Fibroblast of lung (primary cell): ENCODE measurements around the gene SFMBT2. TPM values are rescaled to one million over a fixed set of nuclear protein-coding genes. Genes with fewer than 3 reads are reported as not detected.
A peak's percentile ranks its signal among the peaks of the same experiment; 100 is the strongest.
"Not testable (repeated sequence)": the region's sequence is repeated elsewhere in the genome, so short reads cannot be mapped to it uniquely, and the experiment has no call there.

Experiments used
- DNase-seq, 2 donors: peaks; one replicate each; pipeline versions ENCODE4 v3.0.0 to v3.0.0-alpha.2; 2010; ENCODE audit warnings: low read depth in 2 of 2
- H2AFZ ChIP-seq: 2 replicates; pipeline ENCODE4 v1.5.1; 2012; ENCODE audit warnings: low read length, control low read depth, inconsistent platforms
- H3K27ac ChIP-seq: 2 replicates; pipeline ENCODE4 v1.5.1; 2011; ENCODE audit warnings: low read length, control low read depth; ENCODE audit not compliant: insufficient read depth
- H3K27me3 ChIP-seq: 2 replicates; pipeline ENCODE4 v1.5.1; 2011; ENCODE audit warnings: mild to moderate bottlenecking, low read length; ENCODE audit not compliant: control insufficient read depth, insufficient read depth
- H3K36me3 ChIP-seq: 2 replicates; pipeline ENCODE4 v1.5.1; 2011; ENCODE audit warnings: low read length; ENCODE audit not compliant: control insufficient read depth, insufficient read depth
- H3K4me1 ChIP-seq: 2 replicates; pipeline ENCODE4 v1.5.1; 2011; ENCODE audit warnings: low read length; ENCODE audit not compliant: control insufficient read depth, insufficient read depth; ENCODE audit errors: extremely low read depth
- H3K4me2 ChIP-seq: 2 replicates; pipeline ENCODE4 v1.5.1; 2011; ENCODE audit warnings: low read length, control low read depth; ENCODE audit not compliant: insufficient read depth; ENCODE audit errors: extremely low read depth
- H3K4me3 ChIP-seq, 4 experiments: fragments of 200-600 bp in 1 of 4; sonication (generic) in 1 of 4; replicated peaks in 1 of 4; 2 replicates each; pipeline ENCODE4 v1.5.1; 2011 to 2016; ENCODE audit warnings: low read length in 4 of 4, low read depth in 3 of 4, mild to moderate bottlenecking in 3 of 4, control low read depth in 2 of 4, inconsistent platforms in 1 of 4, mixed read lengths in 1 of 4; ENCODE audit not compliant: insufficient read depth in 1 of 4; ENCODE audit errors: control extremely low read depth in 1 of 4
- H3K79me2 ChIP-seq: 2 replicates; pipeline ENCODE4 v1.5.1; 2012; ENCODE audit warnings: mild to moderate bottlenecking, low read length, inconsistent platforms; ENCODE audit not compliant: control insufficient read depth, insufficient read depth
- H3K9ac ChIP-seq: 2 replicates; pipeline ENCODE4 v1.5.1; 2011; ENCODE audit warnings: mild to moderate bottlenecking, low read length, control low read depth; ENCODE audit not compliant: insufficient read depth
- H3K9me3 ChIP-seq: 2 replicates; pipeline ENCODE4 v1.5.1; 2012; ENCODE audit warnings: low read depth, low read length; ENCODE audit not compliant: control insufficient read depth, insufficient read depth
- H4K20me1 ChIP-seq: 2 replicates; pipeline ENCODE4 v1.5.1; 2011; ENCODE audit warnings: low read length; ENCODE audit not compliant: control insufficient read depth, insufficient read depth; ENCODE audit errors: extremely low read depth
- EZH2 ChIP-seq: IDR thresholded peaks from 2 replicates; pipeline ENCODE4 v1.5.1; 2012; ENCODE audit warnings: low read length, control low read depth, mild to moderate bottlenecking; ENCODE audit errors: missing control alignments
- polyA plus RNA-seq, 2 donors: library from polyadenylated mRNA; depleted of rRNA in 1 of 2; stranded (reverse) in 1 of 2; unstranded in 1 of 2; fragments of >200 nt; gene quantifications; 2 replicates each; pipeline ENCODE4 v1.2.1, GENCODE V29; 2011 to 2012; ENCODE audit warnings: missing spikeins in 1 of 2
- total RNA-seq: library from RNA; depleted of rRNA; stranded (reverse); fragments of >200 nt; gene quantifications from 2 replicates; pipeline ENCODE4 v1.2.1, GENCODE V29; 2014
- TF ChIP-seq, protein P1 (sequence below), 2 donors: IDR thresholded peaks in 1 of 2; conservative IDR thresholded peaks in 1 of 2; 1 replicate in 1 of 2; 2 replicates in 1 of 2; pipeline ENCODE4 v1.5.1; 2011 to 2012; ENCODE audit warnings: low read length in 2 of 2, control low read depth in 1 of 2, inconsistent platforms in 1 of 2, low read depth in 1 of 2, mild to moderate bottlenecking in 1 of 2

SFMBT2 gene
- total and polyA plus RNA-seq, 2 donors (not counting 1 experiment from before 2014, with no cell fraction given) = 0.52 to 2.5 TPM

DNA sequence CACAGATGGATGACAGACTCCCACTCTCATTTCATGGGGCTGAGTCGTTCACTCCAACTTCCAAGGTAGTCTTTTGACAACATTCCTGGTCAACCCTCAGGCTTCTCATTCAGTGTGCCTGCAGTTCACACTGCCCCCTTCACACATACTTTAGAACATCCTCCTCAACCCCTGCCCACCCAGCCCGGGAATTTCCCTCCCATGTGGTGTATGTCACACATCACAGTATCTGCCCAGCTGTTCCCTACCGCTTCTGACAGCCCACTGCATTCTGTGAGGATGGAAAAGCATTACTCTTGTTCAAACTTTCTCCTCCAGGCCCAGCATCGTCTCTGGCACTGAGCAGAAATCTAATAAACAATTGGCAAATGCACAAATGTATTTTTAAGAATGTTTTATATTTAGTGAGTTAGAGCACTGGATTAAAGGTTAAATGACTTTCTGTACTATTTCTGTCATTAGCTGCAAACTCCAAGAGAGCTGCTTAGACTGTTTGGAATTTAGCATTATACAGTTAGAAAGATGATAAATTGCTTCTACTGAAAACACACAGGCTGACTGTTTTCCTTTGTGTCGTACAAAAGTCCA, 110.4 kb downstream of the SFMBT2 start:
- Histone ChIP-seq H3K27me3 (no peaks in the 10 kb centered on the region), H4K20me1 (no peaks in the 10 kb centered on the region), H3K79me2 (no peaks in the 10 kb centered on the region), H3K27ac (no peak overlapping the region), H3K9ac (no peak overlapping the region), H3K36me3 (no peaks in the 10 kb centered on the region), H3K4me3 (no peak overlapping the region), H3K4me2 (no peak overlapping the region), H3K9me3 (no peaks in the 10 kb centered on the region), H3K4me1 (no peaks in the 10 kb centered on the region), H2AFZ (no peak overlapping the region)
- DNase-seq = peak; percentile 61 to 69
- TF ChIP-seq EZH2 = no peak
- TF ChIP-seq, protein P1, sequence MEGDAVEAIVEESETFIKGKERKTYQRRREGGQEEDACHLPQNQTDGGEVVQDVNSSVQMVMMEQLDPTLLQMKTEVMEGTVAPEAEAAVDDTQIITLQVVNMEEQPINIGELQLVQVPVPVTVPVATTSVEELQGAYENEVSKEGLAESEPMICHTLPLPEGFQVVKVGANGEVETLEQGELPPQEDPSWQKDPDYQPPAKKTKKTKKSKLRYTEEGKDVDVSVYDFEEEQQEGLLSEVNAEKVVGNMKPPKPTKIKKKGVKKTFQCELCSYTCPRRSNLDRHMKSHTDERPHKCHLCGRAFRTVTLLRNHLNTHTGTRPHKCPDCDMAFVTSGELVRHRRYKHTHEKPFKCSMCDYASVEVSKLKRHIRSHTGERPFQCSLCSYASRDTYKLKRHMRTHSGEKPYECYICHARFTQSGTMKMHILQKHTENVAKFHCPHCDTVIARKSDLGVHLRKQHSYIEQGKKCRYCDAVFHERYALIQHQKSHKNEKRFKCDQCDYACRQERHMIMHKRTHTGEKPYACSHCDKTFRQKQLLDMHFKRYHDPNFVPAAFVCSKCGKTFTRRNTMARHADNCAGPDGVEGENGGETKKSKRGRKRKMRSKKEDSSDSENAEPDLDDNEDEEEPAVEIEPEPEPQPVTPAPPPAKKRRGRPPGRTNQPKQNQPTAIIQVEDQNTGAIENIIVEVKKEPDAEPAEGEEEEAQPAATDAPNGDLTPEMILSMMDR (conservative IDR thresholded peaks at IDR 0.05 in 1 of 2, IDR thresholded peaks at IDR 0.05 in 1 of 2; ENCODE audit: low read depth in 1 of 2, low read length in 2 of 2) = no peak

DNA sequence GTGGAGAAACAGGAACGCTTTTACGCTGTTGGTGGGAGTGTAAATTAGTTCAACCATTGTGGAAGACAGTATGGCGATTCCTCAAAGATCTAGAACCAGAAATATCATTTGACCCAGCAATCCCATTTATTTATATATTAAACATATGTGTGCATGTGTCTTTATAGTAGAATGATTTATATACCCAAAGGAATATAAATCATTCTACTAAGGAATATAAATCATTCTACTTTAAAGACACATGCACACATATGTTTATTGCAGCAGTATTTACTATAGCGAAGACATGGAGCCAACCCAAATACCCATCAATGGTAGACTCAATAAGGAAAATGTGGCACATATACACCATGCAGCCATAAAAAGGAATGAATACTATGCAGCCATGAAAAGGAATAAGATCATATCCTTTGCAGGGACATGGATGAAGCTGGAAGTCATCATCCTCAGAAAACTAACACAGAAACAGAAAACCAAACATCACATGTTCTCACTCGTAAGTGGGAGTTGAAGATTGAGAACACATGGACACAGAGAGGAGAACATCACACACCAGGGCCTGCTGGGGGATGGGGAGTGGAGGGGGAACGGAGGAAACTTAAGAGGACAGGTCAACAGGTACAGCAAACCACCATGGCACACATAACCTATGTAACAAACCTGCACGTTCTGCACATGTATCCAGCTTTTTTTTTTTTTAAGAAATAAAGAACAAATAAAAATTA, 111.1 kb downstream of the SFMBT2 start:
- H2AFZ ChIP-seq, H3K27ac ChIP-seq, H3K4me2 ChIP-seq, H3K4me1 ChIP-seq, H3K36me3 ChIP-seq, H4K20me1 ChIP-seq, H3K79me2 ChIP-seq, H3K4me3 ChIP-seq, H3K27me3 ChIP-seq, H3K9ac ChIP-seq, H3K9me3 ChIP-seq, DNase-seq: not testable (repeated sequence)

DNA sequence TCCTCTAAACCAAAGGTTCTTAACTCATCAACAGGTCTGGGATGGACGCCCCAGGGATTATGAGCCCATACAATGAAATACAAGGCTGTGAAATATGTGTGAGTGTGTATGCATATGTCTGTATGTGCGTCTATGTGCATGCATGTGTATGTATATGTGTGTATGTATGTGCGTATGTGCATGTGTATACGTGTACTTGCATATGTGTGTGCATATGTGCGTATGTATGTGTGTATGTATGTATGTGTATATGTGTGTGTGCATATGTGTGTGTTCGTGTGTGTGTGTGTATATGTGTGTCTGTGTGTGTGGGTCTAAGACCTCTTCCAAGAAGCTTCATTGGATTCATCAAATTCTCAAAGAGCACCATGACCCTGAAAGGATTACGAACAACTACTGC, 112.3 kb downstream of the SFMBT2 start:
- no peaks in the 10 kb centered on the region for H4K20me1 ChIP-seq
- H3K4me1 ChIP-seq = no peaks in the 10 kb centered on the region
- no peak overlapping the region for H3K9ac ChIP-seq
- no peaks in the 10 kb centered on the region for H3K27me3 ChIP-seq
- H3K79me2 ChIP-seq = no peaks in the 10 kb centered on the region
- H2AFZ ChIP-seq = no peak overlapping the region
- H3K4me3 ChIP-seq = no peak overlapping the region
- no peak overlapping the region for H3K4me2 ChIP-seq
- no peak for DNase-seq
- H3K27ac ChIP-seq = no peak overlapping the region
- no peaks in the 10 kb centered on the region for H3K9me3 ChIP-seq
- H3K36me3 ChIP-seq = no peaks in the 10 kb centered on the region
- TF ChIP-seq, protein P1 (conservative IDR thresholded peaks at IDR 0.05 in 1 of 2, IDR thresholded peaks at IDR 0.05 in 1 of 2; ENCODE audit: low read depth in 1 of 2, low read length in 2 of 2) = no peak
